HCT116 (cell line): ENCODE data around the gene PATL1.

Experiments
- CEBPB ChIP-seq: IDR thresholded peaks from 2 replicates; pipeline ENCODE4 v1.6.1; 2012; ENCODE audit warnings: low read depth
- EZH2 ChIP-seq: fragments of 200-600 bp; sonication (generic); IDR thresholded peaks from 2 replicates; pipeline ENCODE4 v1.6.1; 2017; ENCODE audit warnings: antibody characterized with exemption, mixed run types
- JUND ChIP-seq: IDR thresholded peaks from 2 replicates; pipeline ENCODE4 v1.6.1; 2012
- POLR2AphosphoS5 ChIP-seq: IDR thresholded peaks from 2 replicates; pipeline ENCODE4 v1.6.1; 2011; ENCODE audit warnings: mild to moderate bottlenecking, low read depth, low read length, moderate library complexity
- RAD21 ChIP-seq: IDR thresholded peaks from 2 replicates; pipeline ENCODE4 v1.6.1; 2012; ENCODE audit warnings: low read depth, mild to moderate bottlenecking
- YY1 ChIP-seq: IDR thresholded peaks from 2 replicates; pipeline ENCODE4 v1.6.1; 2011; ENCODE audit warnings: low read length, low read depth, moderate library complexity, mild to moderate bottlenecking; ENCODE audit not compliant: insufficient replicate concordance; ENCODE audit errors: extremely low read depth
- ZFX ChIP-seq: fragments of 450-650 bp; IDR thresholded peaks from 2 replicates; pipeline ENCODE4 v1.6.1; 2017
- TF ChIP-seq, protein P1 (sequence below), 3 experiments: fragments of 200-600 bp in 1 of 3; sonication (generic) in 1 of 3; IDR thresholded peaks in 2 of 3; conservative IDR thresholded peaks in 1 of 3; 2 replicates each; pipeline ENCODE4 v1.5.1; 2012 to 2017; ENCODE audit warnings: low read depth in 2 of 3, low read length in 2 of 3, antibody characterized with exemption in 1 of 3, borderline replicate concordance in 1 of 3, control low read depth in 1 of 3, mild to moderate bottlenecking in 1 of 3, mixed read lengths in 1 of 3, mixed run types in 1 of 3, moderate library complexity in 1 of 3; ENCODE audit not compliant: insufficient read depth in 1 of 3
- TF ChIP-seq, protein P2 (sequence below): IDR thresholded peaks from 2 replicates; pipeline ENCODE4 v1.6.1; 2012; ENCODE audit warnings: low read depth
- TF ChIP-seq, protein P3 (sequence below): IDR thresholded peaks from 2 replicates; pipeline ENCODE4 v1.6.1; 2012

DNA sequence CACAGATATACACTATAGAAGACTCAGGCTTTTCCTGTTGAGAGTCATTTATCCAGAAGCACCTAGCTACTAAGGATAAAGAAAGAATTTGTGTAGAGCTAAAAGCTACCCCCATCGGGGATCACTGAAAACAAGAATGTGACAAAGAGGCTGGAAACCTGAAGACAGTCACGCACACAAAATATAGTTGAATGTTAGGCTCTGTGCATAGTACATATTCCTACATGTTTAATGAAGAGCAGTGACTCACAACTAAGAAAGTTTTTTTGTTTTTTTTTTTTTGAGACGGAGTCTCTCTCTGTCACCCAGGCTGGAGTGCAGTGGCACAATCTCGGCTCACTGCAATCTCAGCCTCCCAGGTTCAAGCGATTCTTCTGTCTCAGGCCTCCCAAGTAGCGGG lies 36.5 kb upstream of the PATL1 start:
- no peak for TF ChIP-seq ZFX
- TF ChIP-seq EZH2: no peak
- TF ChIP-seq, protein P1, sequence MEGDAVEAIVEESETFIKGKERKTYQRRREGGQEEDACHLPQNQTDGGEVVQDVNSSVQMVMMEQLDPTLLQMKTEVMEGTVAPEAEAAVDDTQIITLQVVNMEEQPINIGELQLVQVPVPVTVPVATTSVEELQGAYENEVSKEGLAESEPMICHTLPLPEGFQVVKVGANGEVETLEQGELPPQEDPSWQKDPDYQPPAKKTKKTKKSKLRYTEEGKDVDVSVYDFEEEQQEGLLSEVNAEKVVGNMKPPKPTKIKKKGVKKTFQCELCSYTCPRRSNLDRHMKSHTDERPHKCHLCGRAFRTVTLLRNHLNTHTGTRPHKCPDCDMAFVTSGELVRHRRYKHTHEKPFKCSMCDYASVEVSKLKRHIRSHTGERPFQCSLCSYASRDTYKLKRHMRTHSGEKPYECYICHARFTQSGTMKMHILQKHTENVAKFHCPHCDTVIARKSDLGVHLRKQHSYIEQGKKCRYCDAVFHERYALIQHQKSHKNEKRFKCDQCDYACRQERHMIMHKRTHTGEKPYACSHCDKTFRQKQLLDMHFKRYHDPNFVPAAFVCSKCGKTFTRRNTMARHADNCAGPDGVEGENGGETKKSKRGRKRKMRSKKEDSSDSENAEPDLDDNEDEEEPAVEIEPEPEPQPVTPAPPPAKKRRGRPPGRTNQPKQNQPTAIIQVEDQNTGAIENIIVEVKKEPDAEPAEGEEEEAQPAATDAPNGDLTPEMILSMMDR (IDR thresholded peaks at IDR 0.05 in 2 of 3, conservative IDR thresholded peaks at IDR 0.05 in 1 of 3; ENCODE audit: borderline replicate concordance in 1 of 3, insufficient read depth in 1 of 3, low read depth in 2 of 3, low read length in 2 of 3): no peak
- TF ChIP-seq, protein P2, sequence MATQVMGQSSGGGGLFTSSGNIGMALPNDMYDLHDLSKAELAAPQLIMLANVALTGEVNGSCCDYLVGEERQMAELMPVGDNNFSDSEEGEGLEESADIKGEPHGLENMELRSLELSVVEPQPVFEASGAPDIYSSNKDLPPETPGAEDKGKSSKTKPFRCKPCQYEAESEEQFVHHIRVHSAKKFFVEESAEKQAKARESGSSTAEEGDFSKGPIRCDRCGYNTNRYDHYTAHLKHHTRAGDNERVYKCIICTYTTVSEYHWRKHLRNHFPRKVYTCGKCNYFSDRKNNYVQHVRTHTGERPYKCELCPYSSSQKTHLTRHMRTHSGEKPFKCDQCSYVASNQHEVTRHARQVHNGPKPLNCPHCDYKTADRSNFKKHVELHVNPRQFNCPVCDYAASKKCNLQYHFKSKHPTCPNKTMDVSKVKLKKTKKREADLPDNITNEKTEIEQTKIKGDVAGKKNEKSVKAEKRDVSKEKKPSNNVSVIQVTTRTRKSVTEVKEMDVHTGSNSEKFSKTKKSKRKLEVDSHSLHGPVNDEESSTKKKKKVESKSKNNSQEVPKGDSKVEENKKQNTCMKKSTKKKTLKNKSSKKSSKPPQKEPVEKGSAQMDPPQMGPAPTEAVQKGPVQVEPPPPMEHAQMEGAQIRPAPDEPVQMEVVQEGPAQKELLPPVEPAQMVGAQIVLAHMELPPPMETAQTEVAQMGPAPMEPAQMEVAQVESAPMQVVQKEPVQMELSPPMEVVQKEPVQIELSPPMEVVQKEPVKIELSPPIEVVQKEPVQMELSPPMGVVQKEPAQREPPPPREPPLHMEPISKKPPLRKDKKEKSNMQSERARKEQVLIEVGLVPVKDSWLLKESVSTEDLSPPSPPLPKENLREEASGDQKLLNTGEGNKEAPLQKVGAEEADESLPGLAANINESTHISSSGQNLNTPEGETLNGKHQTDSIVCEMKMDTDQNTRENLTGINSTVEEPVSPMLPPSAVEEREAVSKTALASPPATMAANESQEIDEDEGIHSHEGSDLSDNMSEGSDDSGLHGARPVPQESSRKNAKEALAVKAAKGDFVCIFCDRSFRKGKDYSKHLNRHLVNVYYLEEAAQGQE: no peak
- no peak for TF ChIP-seq RAD21
- no peak for TF ChIP-seq JUND
- TF ChIP-seq CEBPB: no peak
- TF ChIP-seq YY1: no peak
- TF ChIP-seq POLR2AphosphoS5: no peak
- TF ChIP-seq, protein P3, sequence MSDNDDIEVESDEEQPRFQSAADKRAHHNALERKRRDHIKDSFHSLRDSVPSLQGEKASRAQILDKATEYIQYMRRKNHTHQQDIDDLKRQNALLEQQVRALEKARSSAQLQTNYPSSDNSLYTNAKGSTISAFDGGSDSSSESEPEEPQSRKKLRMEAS: no peak
